GM12878 (cell line): Measurements from ENCODE around the gene THSD4. TPM values are rescaled to one million over a fixed set of nuclear protein-coding genes. Genes with fewer than 3 reads are reported as not detected.

Source experiments
- ATAC-seq: fragments of 200-7000 bp; cut with Tn5 transposase; 3 replicates; pipeline ENCODE4 v1.9.1; 2020; ENCODE audit warnings: mild to moderate bottlenecking, moderate library complexity
- BruUV-seq: library from RNA; stranded (reverse); fragments of 400-500 nt; replicated peaks from 2 replicates; lab custom pipeline; 2021; lab: Mats Ljungman, UMichigan
- CTCF ChIA-PET: fragments of 300-600 bp; sonication (Branson Sonifier 250); formaldehyde crosslinking; extraction: SDS; loops from one replicate; lab custom pipeline; 2021; ENCODE audit warnings: inconsistent platforms; lab: Yijun Ruan, JAX
- POLR2A ChIA-PET: fragments of 350-600 bp; formaldehyde crosslinking; extraction: SDS; loops from one replicate; lab custom pipeline; 2021; ENCODE audit warnings: inconsistent platforms; lab: Charles Lee
- RAD21 ChIA-PET: fragments of 300-600 bp; sonication (Branson Sonifier 250); formaldehyde crosslinking; loops from one replicate; lab custom pipeline; 2023; ENCODE audit warnings: antibody characterized with exemption; ENCODE audit not compliant: unreplicated experiment; lab: Charles Lee
- SMC1A ChIA-PET: fragments of 300-600 bp; sonication (Branson Sonifier 250); formaldehyde crosslinking; loops from one replicate; lab custom pipeline; 2023; ENCODE audit not compliant: unreplicated experiment, uncharacterized antibody; lab: Charles Lee
- DNase-seq: peaks from one replicate; pipeline ENCODE4 v3.0.0-alpha.2; 2011; ENCODE audit warnings: low read depth, low spot score
- FAIRE-seq: peaks from 3 replicates; lab custom pipeline; 2011; peaks lifted over from hg19 to GRCh38; lab: Jason Lieb, UNC
- H2AFZ ChIP-seq: 2 replicates; pipeline ENCODE4 v1.6.0; 2011; ENCODE audit warnings: low read depth, low read length, control low read depth; ENCODE audit not compliant: control insufficient read depth
- H3K27ac ChIP-seq: 2 replicates; pipeline ENCODE4 v1.5.1; 2011; ENCODE audit warnings: control low read depth; ENCODE audit not compliant: control insufficient read depth, insufficient read depth
- H3K27me3 ChIP-seq, 2 experiments: replicated peaks in 1 of 2; 2 replicates each; pipeline versions ENCODE4 v1.6.0 to v1.6.1; 2011; ENCODE audit warnings: low read length in 1 of 2; ENCODE audit not compliant: control insufficient read depth in 2 of 2, insufficient read depth in 2 of 2
- H3K36me3 ChIP-seq, 2 experiments: 2 replicates each; pipeline ENCODE4 v1.5.1; 2011; ENCODE audit warnings: low read length in 1 of 2; ENCODE audit not compliant: control insufficient read depth in 2 of 2, insufficient read depth in 2 of 2
- H3K4me1 ChIP-seq: 2 replicates; pipeline ENCODE4 v1.6.1; 2011; ENCODE audit warnings: mild to moderate bottlenecking, low read length, moderate library complexity, mixed read lengths; ENCODE audit not compliant: control insufficient read depth, insufficient read depth
- H3K4me2 ChIP-seq: 2 replicates; pipeline ENCODE4 v1.6.0; 2011; ENCODE audit warnings: control low read depth; ENCODE audit not compliant: control insufficient read depth, insufficient read depth
- H3K4me3 ChIP-seq: fragments of 200-600 bp; sonication (generic); 2 replicates; pipeline ENCODE4 v1.5.1; 2016
- H3K79me2 ChIP-seq: 2 replicates; pipeline ENCODE4 v1.6.0; 2011; ENCODE audit warnings: low read length; ENCODE audit not compliant: control insufficient read depth, insufficient read depth
- H3K9ac ChIP-seq: 2 replicates; pipeline ENCODE4 v1.8.0; 2011; ENCODE audit warnings: low read length, control low read depth, mixed read lengths; ENCODE audit not compliant: control insufficient read depth, insufficient read depth
- H3K9me3 ChIP-seq: replicated peaks from 3 replicates; pipeline ENCODE4 v1.5.1; 2011; ENCODE audit warnings: mild to moderate bottlenecking, low read length; ENCODE audit not compliant: control insufficient read depth, insufficient read depth
- H4K20me1 ChIP-seq: 2 replicates; pipeline ENCODE4 v1.6.0; 2011; ENCODE audit not compliant: control insufficient read depth, insufficient read depth
- BACH1 ChIP-seq: fragments of 450-650 bp; IDR thresholded peaks from 2 replicates; pipeline ENCODE4 v1.6.1; 2017; ENCODE audit warnings: mild to moderate bottlenecking, borderline replicate concordance
- CHD2 ChIP-seq: IDR thresholded peaks from 2 replicates; pipeline ENCODE4 v1.6.1; 2011; ENCODE audit warnings: low read depth, low read length, improper control_type of control experiment, borderline replicate concordance
- E2F8 ChIP-seq: fragments of 450-650 bp; IDR thresholded peaks from 2 replicates; pipeline ENCODE4 v1.6.1; 2018; ENCODE audit warnings: mild to moderate bottlenecking, low read depth, moderate library complexity; ENCODE audit not compliant: partially characterized antibody
- EP300 ChIP-seq, 2 experiments: fragments of 150-350 bp in 1 of 2; IDR thresholded peaks; 2 replicates each; pipeline ENCODE4 v1.6.1; 2011 to 2012; ENCODE audit warnings: low read depth in 2 of 2, low read length in 2 of 2, borderline replicate concordance in 1 of 2, improper control_type of control experiment in 1 of 2, inconsistent platforms in 1 of 2; ENCODE audit not compliant: control insufficient read depth in 1 of 2
- JUND ChIP-seq: IDR thresholded peaks from 2 replicates; pipeline ENCODE4 v1.6.1; 2012; ENCODE audit warnings: low read depth, mild to moderate bottlenecking, low read length, improper control_type of control experiment, moderate library complexity
- NFIC ChIP-seq: IDR thresholded peaks from 2 replicates; pipeline ENCODE4 v1.6.1; 2012; ENCODE audit warnings: low read depth, mild to moderate bottlenecking, inconsistent platforms, low read length, moderate library complexity
- RAD21 ChIP-seq: IDR thresholded peaks from 2 replicates; pipeline ENCODE4 v1.6.1; 2011; ENCODE audit warnings: mild to moderate bottlenecking, low read depth, low read length, moderate library complexity; ENCODE audit not compliant: insufficient read depth
- SKIL ChIP-seq: fragments of 450-650 bp; IDR thresholded peaks from 2 replicates; pipeline ENCODE4 v1.6.1; 2017; ENCODE audit warnings: mild to moderate bottlenecking, low read depth, inconsistent platforms; ENCODE audit not compliant: poor library complexity, severe bottlenecking
- SPI1 ChIP-seq: IDR thresholded peaks from 2 replicates; pipeline ENCODE4 v1.6.1; 2011; ENCODE audit warnings: low read depth, mild to moderate bottlenecking, low read length, moderate library complexity, borderline replicate concordance; ENCODE audit not compliant: insufficient read depth
- SREBF1 ChIP-seq: IDR thresholded peaks from 2 replicates; pipeline ENCODE4 v1.6.1; 2012; ENCODE audit warnings: mild to moderate bottlenecking, low read length
- SUPT20H ChIP-seq: IDR thresholded peaks from 2 replicates; pipeline ENCODE4 v1.6.1; 2011; ENCODE audit warnings: low read depth, mild to moderate bottlenecking, low read length, moderate library complexity, borderline replicate concordance; ENCODE audit not compliant: control insufficient read depth
- YY1 ChIP-seq: IDR thresholded peaks from 2 replicates; pipeline ENCODE4 v1.6.1; 2011; ENCODE audit warnings: low read depth, mild to moderate bottlenecking, low read length
- WGBS: methylation state at CpG from one replicate; pipeline ENCODE4 v1.1.6; 2016; ENCODE audit warnings: low lambda C conversion rate; ENCODE audit not compliant: insufficient replicate concordance, insufficient coverage; ENCODE audit errors: missing lambda C conversion rate; 5-methylcytosine and 5-hydroxymethylcytosine counted together
- in situ Hi-C: fragments of 300-500 bp; cut with MboI; formaldehyde crosslinking; loops from 9 replicates; pipeline ENCODE4 v1.14.3; 2018; ENCODE audit warnings: mixed read lengths
- intact Hi-C: fragments of 100-400 bp; cut with micrococcal nuclease; formaldehyde crosslinking; loops from one replicate; pipeline ENCODE4 v1.14.2; 2022; ENCODE audit not compliant: unreplicated experiment
- polyA plus RNA-seq, 11 experiments: library from polyadenylated mRNA; depleted of rRNA in 4 of 11; unstranded in 6 of 11; stranded (reverse) in 5 of 11; fragments of >200 nt; fragmentation: Nextera tagmentation in 4 of 11; fragmentation: Illumina TruSeq in 1 of 11; extraction: Ambion mirVana in 4 of 11; extraction: Trizol in 1 of 11; gene quantifications; 1 replicate in 1 of 11; 2 replicates in 10 of 11; pipeline versions ENCODE4 v1.2.1 to v1.2.3, GENCODE V29; 2011 to 2016; ENCODE audit warnings: inconsistent platforms in 2 of 11, missing spikeins in 2 of 11, low read depth in 1 of 11
- total RNA-seq, 4 experiments: library from RNA; depleted of rRNA in 3 of 4; stranded (reverse); fragments of >200 nt in 3 of 4; fragmentation: Illumina TruSeq in 1 of 4; extraction: Trizol in 1 of 4; gene quantifications; 2 replicates each; pipeline versions ENCODE4 v1.2.1 to v1.2.3, GENCODE V29; 2013 to 2021

Gene THSD4
- total and polyA plus RNA-seq, 10 of the 15 experiments (the other 5 are each of a cell fraction or from before 2014, with no cell fraction given): 0.04 to 0.13 (median 0.05) TPM; not detected in 7

- Histone ChIP-seq H3K79me2 (no peaks in the 10 kb centered on the region), H4K20me1 (no peaks in the 10 kb centered on the region), H3K4me2 (no peak overlapping the region), H2AFZ (no peak overlapping the region), H3K4me1 (no peaks in the 10 kb centered on the region), H3K27ac (no peak overlapping the region), H3K36me3 (no peaks in the 10 kb centered on the region), H3K9ac (no peak overlapping the region), H3K9me3 (no peaks in the 10 kb centered on the region), H3K27me3 (peaks cover 0 to 6% of the 10 kb centered on the region in 2 experiments; a peak in 2 of 4 replicates), H3K4me3 (no peak overlapping the region)
- DNase-seq (no peak), ATAC-seq (no peak), FAIRE-seq (no peak)
- CTCF ChIA-PET: no interaction called here
- BruUV-seq: no TSS peak
- SMC1A ChIA-PET: no interaction called here
- TF ChIP-seq JUND (no peak), SPI1 (no peak), YY1 (no peak), SREBF1 (no peak), RAD21 (no peak), E2F8 (no peak), EP300 (IDR thresholded peaks at IDR 0.05; ENCODE audit: borderline replicate concordance in 1 of 2, control insufficient read depth in 1 of 2, low read depth in 2 of 2, low read length in 2 of 2) (no peak), CHD2 (no peak), NFIC (no peak), BACH1 (no peak), SKIL (no peak), SUPT20H (no peak)
- RAD21 ChIA-PET: no interaction called here
- intact Hi-C loops (no loop called here), in situ Hi-C loops (no loop called here)
- WGBS: 31% methylated on average over 4 of the region's 4 CpGs
- POLR2A ChIA-PET: no interaction called here
Observed at GRCh38 chr15:71626596-71627088, 511.4 kb downstream of the THSD4 start.
